NT2/D1 (cell line): Measurements from ENCODE around the gene EMILIN2.
"Not testable (repeated sequence)": the region's sequence is repeated elsewhere in the genome, so short reads cannot be mapped to it uniquely, and the experiment has no call there.

ENCODE experiments used
- DNase-seq: peaks from one replicate; pipeline ENCODE4 v3.0.0-alpha.2; 2011; ENCODE audit warnings: low read depth, low spot score
- H3K27me3 ChIP-seq: 2 replicates; pipeline ENCODE4 v1.6.0; 2011; ENCODE audit warnings: mild to moderate bottlenecking; ENCODE audit not compliant: insufficient read length, insufficient read depth
- H3K36me3 ChIP-seq: 2 replicates; pipeline ENCODE4 v1.6.1; 2011; ENCODE audit warnings: mild to moderate bottlenecking, low read length, mixed read lengths; ENCODE audit not compliant: insufficient read depth, insufficient read length
- H3K4me1 ChIP-seq: 2 replicates; pipeline ENCODE4 v1.5.1; 2011; ENCODE audit not compliant: insufficient read depth, insufficient read length
- H3K4me3 ChIP-seq: 2 replicates; pipeline ENCODE4 v1.5.1; 2011; ENCODE audit warnings: low read depth; ENCODE audit not compliant: insufficient read length
- H3K9ac ChIP-seq: 2 replicates; pipeline ENCODE4 v1.6.0; 2011; ENCODE audit warnings: low read depth; ENCODE audit not compliant: insufficient read length
- H3K9me3 ChIP-seq: 2 replicates; pipeline ENCODE4 v1.5.1; 2011; ENCODE audit warnings: mild to moderate bottlenecking, low read length; ENCODE audit not compliant: insufficient read depth
- SUZ12 ChIP-seq: IDR thresholded peaks from 2 replicates; pipeline ENCODE4 v1.6.1; 2011; ENCODE audit not compliant: insufficient read length, insufficient read depth; ENCODE audit errors: extremely low read depth
- YY1 ChIP-seq: IDR thresholded peaks from 2 replicates; pipeline ENCODE4 v1.6.1; 2011; ENCODE audit not compliant: insufficient read length, insufficient read depth
- ZNF274 ChIP-seq: IDR thresholded peaks from 2 replicates; pipeline ENCODE4 v1.6.1; 2011; ENCODE audit warnings: mild to moderate bottlenecking, low read depth, low read length

The EMILIN2 gene

DNA sequence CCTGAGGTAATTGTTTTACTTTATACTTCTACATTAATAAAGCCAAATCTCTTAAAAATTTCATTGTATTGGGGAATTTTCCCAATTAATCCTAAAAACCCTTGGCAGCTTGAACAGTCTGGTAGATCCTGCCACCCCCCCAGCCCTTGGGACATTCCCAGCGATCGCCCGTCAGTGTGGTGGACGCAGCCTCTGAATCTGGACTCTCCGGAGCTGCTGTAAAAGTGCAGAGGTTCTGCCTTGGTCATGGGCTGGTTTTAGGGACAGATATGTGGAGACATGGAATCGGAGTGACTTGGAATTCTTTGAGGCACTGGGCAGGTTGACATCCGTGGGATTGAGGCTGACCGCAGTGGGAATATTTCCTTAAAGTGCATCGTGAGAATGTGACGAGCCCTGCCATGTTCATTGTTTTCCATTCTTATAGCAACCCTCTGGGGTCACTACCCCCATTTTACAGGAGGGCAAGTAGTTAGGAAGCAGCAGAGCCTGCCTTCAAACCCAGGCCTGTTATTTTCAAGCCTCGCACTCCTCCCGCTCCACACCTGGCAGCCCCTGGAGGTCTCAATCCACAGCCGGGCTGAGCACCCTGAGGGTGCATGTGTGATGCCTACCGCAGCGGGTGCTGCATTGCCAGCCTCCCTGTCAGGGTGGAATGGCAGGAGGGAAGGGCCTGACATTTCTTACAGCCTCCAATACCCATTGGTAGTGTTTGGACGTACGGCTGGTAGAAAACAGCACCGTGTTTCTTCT lies 6.5 kb downstream of the EMILIN2 start:
- no peak overlapping the region for H3K4me3 ChIP-seq
- no peaks in the 10 kb centered on the region for H3K27me3 ChIP-seq
- TF ChIP-seq YY1 (no peak), SUZ12 (no peak), ZNF274 (no peak)
- H3K36me3 ChIP-seq, result peaks cover 66% of the 10 kb centered on the region
- H3K4me1 ChIP-seq, result peaks cover 2% of the 10 kb centered on the region
- no peaks in the 10 kb centered on the region for H3K9me3 ChIP-seq
- H3K9ac ChIP-seq, result no peak overlapping the region
- DNase-seq, result no peak

GRCh38 chr18:2853926-2854664 lies 7.3 kb downstream of the EMILIN2 start:
- no peak for DNase-seq
- Histone ChIP-seq H3K9ac (no peak overlapping the region), H3K9me3 (no peaks in the 10 kb centered on the region; the same call in 1 of the 2 replicates), H3K36me3 (peaks cover 61% of the 10 kb centered on the region), H3K4me3 (no peak overlapping the region), H3K4me1 (peaks cover 2% of the 10 kb centered on the region), H3K27me3 (no peaks in the 10 kb centered on the region)
- TF ChIP-seq ZNF274 (no peak), YY1 (no peak), SUZ12 (no peak)

DNA sequence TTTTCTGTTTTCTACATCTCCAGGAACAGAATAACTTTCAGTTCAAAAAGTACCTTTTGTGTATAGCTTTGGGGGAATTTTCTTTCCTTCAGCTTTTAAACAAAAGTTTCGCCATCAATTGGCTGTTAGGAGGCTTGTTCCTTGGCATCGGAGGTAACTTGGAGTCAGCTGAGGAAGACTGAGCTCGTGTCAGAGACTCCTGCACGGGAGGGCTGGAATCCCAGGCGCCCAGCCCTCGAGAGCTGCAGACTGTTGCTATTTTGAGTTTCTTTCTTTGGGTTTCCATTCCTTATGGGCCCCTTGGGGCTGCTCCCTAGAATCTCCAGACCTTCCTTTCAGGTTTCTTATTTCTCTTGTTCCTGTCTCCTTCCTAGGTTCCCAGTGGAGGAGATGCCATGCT lies 8.1 kb downstream of the EMILIN2 start:
- Histone ChIP-seq H3K4me1 (peaks cover 2% of the 10 kb centered on the region), H3K9ac (no peak overlapping the region), H3K4me3 (no peak overlapping the region), H3K27me3 (no peaks in the 10 kb centered on the region), H3K36me3 (peaks cover 55% of the 10 kb centered on the region), H3K9me3 (no peaks in the 10 kb centered on the region; the same call in 1 of the 2 replicates)
- TF ChIP-seq SUZ12, result no peak
- no peak for TF ChIP-seq YY1
- TF ChIP-seq ZNF274, result no peak
- no peak for DNase-seq

- no peak for DNase-seq
- H3K36me3 ChIP-seq, result peaks cover 48% of the 10 kb centered on the region
- H3K4me3 ChIP-seq, result no peak overlapping the region
- TF ChIP-seq YY1 (no peak), ZNF274 (no peak), SUZ12 (no peak)
- no peak overlapping the region for H3K9ac ChIP-seq
- H3K27me3 ChIP-seq, result no peaks in the 10 kb centered on the region
- H3K4me1 ChIP-seq, result no peaks in the 10 kb centered on the region
- H3K9me3 ChIP-seq, result no peaks in the 10 kb centered on the region; the same call in 1 of the 2 replicates
These were observed 8.9 kb downstream of the EMILIN2 start for GRCh38 chr18:2855560-2856350.

DNA sequence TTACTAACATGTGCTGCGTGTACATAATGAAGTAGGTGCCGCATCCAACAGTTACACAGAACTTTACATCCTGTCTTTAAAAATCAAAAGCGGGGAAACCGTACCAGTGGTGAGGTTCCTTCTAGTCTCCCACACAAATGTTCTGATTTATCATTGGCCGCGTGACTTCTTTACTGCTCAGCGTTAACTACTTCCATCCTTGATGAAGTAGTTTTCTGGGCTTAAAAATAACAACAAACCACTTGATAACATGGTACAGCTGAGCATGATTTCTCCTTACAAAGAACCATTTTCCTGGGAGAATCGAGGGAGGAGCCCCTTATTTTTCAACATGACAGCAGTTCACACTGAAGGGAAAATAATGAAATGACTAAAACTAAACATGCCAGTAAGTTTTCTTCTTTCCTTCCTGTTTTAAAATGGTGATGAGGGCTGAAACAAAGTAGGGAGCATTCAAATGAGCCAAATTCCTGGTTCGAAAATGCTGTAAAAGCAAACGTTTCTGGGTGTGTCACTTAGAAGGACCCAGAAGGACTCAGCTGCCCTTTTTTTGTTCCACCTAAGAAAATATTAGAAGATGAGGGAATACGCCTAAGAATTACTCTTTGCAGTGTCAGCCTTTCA lies 9.9 kb downstream of the EMILIN2 start:
- H3K27me3 ChIP-seq, result no peaks in the 10 kb centered on the region
- H3K36me3 ChIP-seq, result peaks cover 42% of the 10 kb centered on the region
- H3K9ac ChIP-seq, result no peak overlapping the region
- no peak for TF ChIP-seq SUZ12
- no peak for TF ChIP-seq YY1
- TF ChIP-seq ZNF274, result no peak
- no peaks in the 10 kb centered on the region; the same call in 1 of the 2 replicates for H3K9me3 ChIP-seq
- H3K4me3 ChIP-seq, result no peak overlapping the region
- DNase-seq, result no peak
- H3K4me1 ChIP-seq, result no peaks in the 10 kb centered on the region

DNA sequence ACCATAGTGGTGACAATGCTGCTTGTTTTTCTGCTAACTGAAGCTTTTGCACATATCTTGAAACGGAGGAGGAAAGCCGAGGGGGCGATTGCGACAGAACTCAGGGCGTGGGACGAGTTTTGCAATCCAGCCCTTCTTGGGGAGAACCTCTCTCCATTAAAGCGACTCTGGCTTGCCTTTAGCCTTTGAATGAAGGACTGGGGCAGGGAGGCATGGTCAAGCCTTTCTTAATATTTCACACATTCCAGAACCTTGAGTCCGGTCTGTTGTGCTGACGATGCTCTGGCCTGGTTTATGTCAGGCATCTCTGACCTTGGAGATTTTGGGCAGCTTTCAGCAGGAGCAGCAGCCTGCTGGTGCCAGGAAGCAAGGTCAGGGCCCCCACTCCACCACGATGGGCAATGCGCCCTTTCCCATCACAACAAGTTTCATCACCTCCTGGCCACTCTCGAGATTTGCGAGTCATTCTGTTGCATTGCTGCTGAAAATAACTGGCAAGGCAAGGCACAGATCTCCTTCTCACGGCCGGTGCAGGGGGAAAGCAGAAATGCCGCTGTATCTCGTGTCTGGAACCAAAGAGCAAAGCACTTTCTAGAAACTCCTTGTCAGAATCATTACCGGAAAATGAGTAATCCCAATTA lies 10.8 kb downstream of the EMILIN2 start:
- H3K9me3 ChIP-seq, result no peaks in the 10 kb centered on the region; the same call in 1 of the 2 replicates
- no peak for DNase-seq
- H3K9ac ChIP-seq, result no peak overlapping the region
- TF ChIP-seq ZNF274 (no peak), SUZ12 (no peak), YY1 (no peak)
- H3K4me1 ChIP-seq, result no peaks in the 10 kb centered on the region
- no peak overlapping the region for H3K4me3 ChIP-seq
- peaks cover 32% of the 10 kb centered on the region for H3K36me3 ChIP-seq
- no peaks in the 10 kb centered on the region for H3K27me3 ChIP-seq

- not testable (repeated sequence) for DNase-seq, H3K27me3 ChIP-seq, H3K9me3 ChIP-seq, H3K4me1 ChIP-seq, H3K4me3 ChIP-seq, H3K9ac ChIP-seq
- peaks cover 10% of the 10 kb centered on the region for H3K36me3 ChIP-seq
These were observed 13.6 kb downstream of the EMILIN2 start for GRCh38 chr18:2860397-2860796.

DNA sequence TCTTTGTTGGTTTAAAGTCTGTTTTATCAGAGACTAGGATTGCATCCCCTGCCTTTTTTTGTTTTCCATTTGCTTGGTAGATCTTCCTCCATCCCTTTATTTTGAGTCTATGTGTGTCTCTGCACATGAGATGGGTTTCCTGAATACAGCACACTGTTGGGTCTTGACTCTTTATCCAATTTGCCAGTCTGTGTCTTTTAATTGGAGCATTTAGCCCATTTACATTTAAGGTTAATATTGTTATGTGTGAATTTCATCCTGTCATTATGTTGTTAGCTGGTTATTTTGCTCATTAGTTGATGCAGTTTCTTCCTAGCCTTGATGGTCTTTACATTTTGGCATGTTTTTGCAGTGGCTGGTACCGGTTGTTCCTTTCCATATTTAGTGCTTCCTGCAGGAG lies 17.2 kb downstream of the EMILIN2 start:
- H3K9ac ChIP-seq, H3K4me1 ChIP-seq, H3K9me3 ChIP-seq, H3K27me3 ChIP-seq, DNase-seq, H3K36me3 ChIP-seq, H3K4me3 ChIP-seq: not testable (repeated sequence)

DNA sequence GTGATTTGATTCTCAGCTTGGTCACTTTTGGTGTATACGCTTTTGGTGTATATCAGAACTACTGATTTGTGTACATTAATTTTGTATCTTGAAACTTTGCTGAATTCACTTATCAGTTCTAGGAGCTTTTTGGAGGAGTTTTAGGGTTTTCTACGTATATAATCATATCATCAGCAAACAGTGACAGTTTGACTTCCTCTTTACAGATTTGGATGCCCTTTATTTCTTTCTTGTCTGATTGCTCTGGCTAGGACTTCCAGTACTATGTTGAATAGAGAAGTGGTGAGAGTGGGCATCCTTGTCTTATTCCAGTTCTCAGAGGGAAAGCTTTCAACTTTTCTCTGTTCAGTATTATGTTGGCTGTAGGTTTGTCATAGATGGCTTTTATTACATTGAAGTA lies 19.7 kb downstream of the EMILIN2 start:
- H3K9ac ChIP-seq, H3K9me3 ChIP-seq, H3K4me1 ChIP-seq, H3K36me3 ChIP-seq, H3K4me3 ChIP-seq, DNase-seq, H3K27me3 ChIP-seq: not testable (repeated sequence)
